Gastroesophageal sphincter (tissue), 3 donors: ENCODE data around the gene KNTC1.

Source experiments
- CTCF ChIP-seq, 4 experiments: fragments of 200-600 bp in 2 of 4; fragments of 450-650 bp in 2 of 4; sonication (generic) in 1 of 4; IDR thresholded peaks; one replicate each; pipeline ENCODE4 v1.5.1; 2017 to 2019; ENCODE audit warnings: antibody characterized with exemption in 4 of 4, mild to moderate bottlenecking in 2 of 4, moderate library complexity in 2 of 4
- EP300 ChIP-seq: sonication (generic); formaldehyde crosslinking; IDR thresholded peaks from one replicate; pipeline ENCODE4 v1.6.1; 2017; ENCODE audit warnings: antibody characterized with exemption, mild to moderate bottlenecking
- POLR2A ChIP-seq, 2 donors: fragments of 450-650 bp; IDR thresholded peaks; one replicate each; pipeline ENCODE4 v1.6.1; 2017; ENCODE audit warnings: antibody characterized with exemption in 2 of 2, mild to moderate bottlenecking in 2 of 2, moderate library complexity in 1 of 2
- POLR2AphosphoS5 ChIP-seq: sonication (generic); formaldehyde crosslinking; IDR thresholded peaks from one replicate; pipeline ENCODE4 v1.6.1; 2017; ENCODE audit warnings: antibody characterized with exemption

GRCh38 chr12:122665759-122666158, 138.7 kb downstream of the KNTC1 start:
- TF ChIP-seq CTCF (IDR thresholded peaks at IDR 0.05) (no peak), POLR2A (IDR thresholded peaks at IDR 0.05) (no peak), EP300 (no peak), POLR2AphosphoS5 (no peak)
